GM18907 (cell line): ENCODE measurements around the gene FIS1.
"Not testable (repeated sequence)": the region's sequence is repeated elsewhere in the genome, so short reads cannot be mapped to it uniquely, and the experiment has no call there.

ENCODE experiments used
- ATAC-seq: cut with Tn5 transposase; IDR thresholded peaks from one replicate; pipeline ENCODE4 v1.9.1; 2021; ENCODE audit warnings: mild to moderate bottlenecking, moderate library complexity; ENCODE audit not compliant: unreplicated experiment

The FIS1 gene

DNA sequence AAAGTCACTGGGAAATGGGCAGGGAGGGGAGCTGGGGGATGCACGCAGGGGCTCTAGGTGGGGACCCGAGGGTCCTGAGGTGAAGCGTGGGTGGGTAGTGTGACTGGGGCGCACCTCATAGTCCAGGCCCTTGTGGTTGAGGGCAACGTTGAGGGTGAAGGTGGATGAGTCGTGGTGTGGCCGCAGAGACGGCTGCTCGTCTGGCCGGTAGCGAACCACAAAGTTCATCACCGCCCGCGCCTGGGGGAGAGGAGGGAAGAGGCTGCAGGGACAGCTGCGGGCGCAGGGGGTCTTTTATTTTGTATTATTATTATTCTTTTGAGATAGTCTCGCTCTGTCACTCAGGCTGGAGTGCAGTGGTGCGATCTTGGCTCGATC, 38.2 kb downstream of the FIS1 start:
- ATAC-seq: no peak

DNA sequence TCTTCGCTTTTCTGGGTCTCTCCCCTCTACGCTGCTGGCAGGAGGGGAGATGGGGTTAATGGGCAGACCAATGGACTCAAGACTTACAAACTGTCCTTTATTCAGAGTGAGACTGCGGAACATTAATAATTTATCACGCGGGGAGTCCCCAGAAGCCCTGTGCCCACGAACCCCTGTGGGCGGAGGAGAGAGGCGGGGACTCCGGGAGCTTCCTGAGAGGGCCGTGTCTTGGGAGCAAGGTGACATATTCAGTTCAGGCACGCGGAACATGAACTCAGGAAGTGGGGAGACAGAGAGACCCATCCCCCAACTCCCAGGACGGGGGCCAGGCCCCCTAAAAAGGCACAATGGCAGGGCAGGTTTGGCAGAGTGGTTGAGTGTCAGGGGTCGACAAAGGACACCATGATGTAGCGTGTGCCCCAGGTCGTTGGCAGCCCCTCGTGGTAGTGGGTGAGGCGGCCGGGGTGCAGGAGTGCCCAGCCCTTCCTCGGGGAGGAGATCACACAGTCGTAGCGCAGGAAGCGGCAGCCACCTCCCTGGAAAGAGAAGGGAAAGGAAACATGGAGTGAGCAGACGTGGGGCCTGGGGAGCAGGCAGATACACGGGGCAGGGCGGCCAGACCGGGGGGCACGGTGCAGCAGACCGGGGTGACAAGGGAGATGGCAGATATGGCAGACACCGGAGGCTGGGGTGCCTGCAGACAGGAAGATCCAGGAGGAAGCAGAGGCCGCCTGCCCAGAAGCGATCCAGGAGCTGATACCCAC, 38.8 kb downstream of the FIS1 start:
- ATAC-seq: no peak

DNA sequence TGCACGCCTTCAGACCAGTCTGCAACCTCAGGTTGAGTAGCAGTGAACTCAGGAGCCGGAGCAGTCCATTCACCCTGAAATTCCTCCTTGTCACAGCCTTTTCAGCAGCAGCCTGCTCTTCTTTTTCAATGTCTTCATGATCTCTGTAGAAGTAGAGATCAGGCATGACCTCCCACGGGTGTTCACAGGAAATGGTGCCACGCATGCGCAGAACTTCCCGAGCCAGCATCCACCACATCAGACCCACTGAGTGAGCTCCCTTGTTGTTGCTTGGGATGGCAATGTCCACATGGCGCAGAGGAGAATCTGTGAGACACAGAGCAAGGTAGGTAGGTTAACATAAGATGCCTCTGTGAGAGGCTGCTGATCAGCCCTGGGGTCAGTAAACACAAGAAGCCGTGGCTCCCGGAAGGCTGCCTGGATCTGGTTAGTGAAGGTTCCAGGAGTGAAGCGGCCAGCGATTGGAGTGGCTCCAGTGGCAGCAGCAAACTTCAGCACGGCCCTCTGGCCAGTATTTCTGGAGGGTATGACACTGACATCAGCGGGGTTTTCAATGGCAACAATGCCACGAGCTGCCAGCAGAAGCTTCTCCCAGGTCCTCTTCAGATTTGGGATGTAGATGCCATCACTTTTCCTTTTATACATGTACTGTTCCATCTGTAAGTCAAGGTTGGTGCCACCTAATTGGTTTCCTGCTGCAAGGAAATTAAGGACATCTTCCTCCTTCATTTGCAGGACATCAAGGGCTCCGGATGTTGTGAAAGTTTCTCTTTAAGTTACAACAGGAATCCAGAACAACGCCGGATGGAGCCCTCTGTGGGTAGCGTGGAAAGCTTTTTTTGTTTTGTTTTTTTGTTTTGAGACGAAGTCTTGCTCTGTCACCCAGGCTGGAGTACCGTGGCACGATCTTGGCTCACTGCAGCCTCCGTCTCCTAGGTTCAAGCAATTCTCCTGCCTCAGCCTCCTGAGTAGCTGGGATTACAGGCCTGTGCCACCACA, 40.8 kb downstream of the FIS1 start:
- not testable (repeated sequence) for ATAC-seq

DNA sequence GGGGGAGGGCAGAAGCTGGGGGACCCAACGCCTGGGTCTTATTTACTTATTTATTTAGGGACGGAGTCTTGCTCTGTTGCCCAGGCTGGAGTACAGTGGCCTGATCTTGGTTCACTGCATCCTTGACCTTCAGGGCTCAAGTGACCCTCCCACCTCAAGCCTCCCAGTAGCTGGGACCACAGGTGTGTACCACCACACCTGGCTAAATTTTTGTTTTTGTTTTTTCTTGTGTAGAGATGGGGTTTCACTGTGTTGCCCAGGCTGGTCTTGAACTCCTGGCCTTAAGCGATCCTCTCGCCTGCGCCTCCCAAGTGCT, 42.3 kb downstream of the FIS1 start:
- ATAC-seq: no peak

DNA sequence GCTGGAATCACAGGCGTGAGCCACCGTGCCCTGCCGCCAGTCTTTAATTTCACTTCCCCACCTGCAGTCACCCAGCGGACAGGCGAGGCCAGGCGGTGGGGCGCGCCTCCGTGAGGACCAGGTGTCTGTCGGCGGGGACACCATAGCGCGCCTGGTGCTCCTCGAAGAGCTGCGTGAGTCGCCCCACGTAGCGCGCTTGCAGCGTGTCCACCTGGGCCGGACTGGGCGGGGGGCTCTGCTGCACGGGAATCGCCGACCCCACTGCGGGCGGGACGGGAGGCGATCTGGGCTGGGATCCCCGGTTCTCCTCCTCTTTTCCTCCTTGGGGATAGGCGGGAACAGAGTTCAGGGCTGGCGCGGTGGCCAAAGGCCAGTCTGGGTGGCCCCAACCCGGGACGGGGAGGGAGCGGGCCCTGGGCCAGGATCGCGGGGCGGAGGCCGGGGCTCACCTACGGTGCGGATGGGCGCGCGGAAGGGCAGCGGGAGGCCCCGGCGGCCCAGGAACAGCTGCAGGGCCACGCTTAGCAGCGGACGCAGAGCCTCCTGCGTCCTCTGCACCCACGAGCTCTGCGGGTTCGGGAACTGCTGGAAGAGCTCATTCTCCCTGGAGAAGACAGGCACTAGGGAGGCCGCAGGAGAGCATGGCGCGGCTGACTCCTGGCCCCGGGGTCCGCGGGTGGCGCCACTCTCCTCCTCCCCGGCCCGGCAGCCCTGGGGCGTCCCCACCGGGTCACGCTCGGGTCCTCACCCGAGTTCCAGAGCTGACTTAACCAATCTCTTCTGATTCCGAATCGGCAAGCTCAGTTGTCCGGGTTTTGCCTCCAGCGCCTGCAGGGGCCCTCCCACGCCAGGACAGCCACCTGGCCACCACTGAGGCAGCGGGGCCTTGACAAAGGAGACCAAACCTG, 42.9 kb downstream of the FIS1 start:
- ATAC-seq: no peak

DNA sequence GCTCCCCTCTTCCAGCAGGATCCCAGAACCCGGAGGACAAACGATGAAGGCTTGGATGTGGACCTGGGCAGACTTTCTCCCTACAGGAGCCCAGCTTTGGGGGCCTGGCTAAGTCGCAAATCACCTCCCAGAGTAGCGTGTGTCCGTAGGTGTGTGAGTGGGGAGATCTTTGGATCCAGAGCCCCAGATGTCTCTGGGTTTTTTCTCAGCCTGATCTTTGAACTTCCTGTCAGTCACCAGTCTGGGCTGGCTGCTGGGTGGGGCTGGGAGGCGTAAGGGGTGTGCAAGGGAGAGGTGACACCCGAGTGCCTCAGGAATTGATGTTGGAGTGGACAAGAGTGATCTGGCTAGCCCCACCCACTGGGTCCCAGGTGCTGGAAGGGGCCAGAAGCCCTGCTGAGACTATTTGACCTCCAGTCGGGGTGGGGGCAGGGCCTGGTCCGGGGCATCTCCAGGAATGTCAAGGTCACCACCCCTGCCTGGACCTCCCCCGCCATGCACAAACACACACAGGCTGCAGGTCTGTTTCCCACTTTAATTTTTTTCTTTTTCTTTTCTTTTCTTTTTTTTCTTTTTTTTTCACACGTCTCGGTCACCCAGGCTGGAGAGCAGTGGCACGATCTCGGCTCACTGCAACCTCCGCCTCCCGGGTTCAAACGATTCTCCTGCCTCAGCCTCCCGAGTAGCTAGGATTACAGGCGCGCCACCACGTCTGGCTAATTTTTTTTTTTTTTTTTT, 43.9 kb downstream of the FIS1 start, which contains the start of gene MOGAT3:
Gene MOGAT3, minus strand, starts transcription at position 175 of the 738 bp plus-strand sequence. CDS start 182 bp downstream, outside the sequence.
- ATAC-seq: no peak

DNA sequence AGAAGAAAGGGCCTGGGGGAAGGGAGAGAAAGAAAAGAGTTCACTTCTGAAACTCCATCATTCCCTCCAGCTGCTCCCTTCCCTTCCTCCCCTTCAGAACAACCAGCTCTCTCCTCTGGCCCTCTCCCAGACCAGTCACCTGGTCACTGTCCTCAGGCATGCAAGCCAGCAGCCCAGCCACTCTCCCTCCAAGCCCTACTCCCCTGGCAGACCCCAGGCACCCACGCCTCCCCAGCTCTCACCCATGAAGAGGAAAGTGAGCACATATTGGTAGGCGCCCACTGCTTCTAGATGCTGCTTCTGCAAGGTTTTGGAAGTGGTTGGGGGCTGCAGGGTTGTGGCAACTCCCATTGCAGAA, 44.4 kb downstream of the FIS1 start:
- no peak for ATAC-seq

DNA sequence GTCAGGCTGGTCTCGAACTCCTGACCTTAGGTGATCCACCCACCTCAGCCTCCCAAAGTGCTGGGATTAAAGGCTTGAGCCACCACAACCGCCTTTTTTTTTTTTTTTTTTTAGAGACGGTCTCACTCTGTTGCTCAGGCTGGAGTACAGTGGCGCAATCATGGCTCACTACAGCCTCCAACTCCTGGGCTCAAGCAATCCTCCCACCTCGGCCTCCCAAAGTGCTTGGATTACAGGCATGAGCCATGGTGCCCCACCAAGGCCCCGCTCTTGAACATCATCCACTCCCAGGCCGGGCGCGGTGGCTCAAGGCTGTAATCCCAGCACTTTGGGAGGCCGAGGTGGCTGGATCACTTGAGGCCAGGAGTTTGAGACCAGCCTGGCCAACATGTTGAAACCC, 45.4 kb downstream of the FIS1 start:
- ATAC-seq: not testable (repeated sequence)

DNA sequence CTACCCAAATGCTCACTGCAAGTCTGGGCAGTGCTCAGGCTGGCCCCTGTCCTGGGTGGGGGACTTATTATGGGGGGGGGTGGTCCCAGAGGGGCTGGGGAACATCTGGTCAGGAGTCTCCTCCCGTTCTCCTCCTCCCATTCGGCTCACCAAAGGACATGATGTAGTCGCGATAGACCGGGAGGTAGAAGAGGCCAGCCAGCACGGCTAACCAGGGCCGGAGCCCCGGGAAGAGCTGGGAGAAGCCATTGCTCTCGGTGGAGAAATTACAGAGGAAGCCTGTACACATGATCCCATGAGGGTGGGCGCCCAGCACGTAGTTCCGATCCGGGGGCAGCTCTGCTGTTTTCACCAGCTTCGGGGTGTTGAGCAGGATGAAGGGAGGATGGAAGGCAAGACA, 46.4 kb downstream of the FIS1 start:
- no peak for ATAC-seq

DNA sequence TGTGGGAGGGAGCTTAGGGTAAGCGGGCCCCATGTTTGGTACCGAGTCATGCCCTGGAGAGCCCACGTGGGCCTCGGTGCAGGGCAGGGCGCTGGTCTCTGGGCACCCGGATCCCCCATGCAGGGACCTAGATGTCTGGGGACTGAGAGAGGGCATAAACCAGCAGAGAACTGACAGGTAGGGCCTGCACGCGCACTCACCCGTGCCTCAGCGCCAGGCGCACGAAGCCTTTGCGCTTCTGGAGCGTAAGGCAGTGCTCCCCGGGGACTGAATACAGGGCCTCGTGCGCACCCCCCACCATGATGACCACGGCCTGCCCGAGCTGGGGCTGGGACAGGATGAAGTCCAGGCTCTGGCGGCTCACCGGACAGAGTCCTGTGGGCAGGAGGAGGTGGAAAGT, 46.9 kb downstream of the FIS1 start:
- ATAC-seq: no peak

DNA sequence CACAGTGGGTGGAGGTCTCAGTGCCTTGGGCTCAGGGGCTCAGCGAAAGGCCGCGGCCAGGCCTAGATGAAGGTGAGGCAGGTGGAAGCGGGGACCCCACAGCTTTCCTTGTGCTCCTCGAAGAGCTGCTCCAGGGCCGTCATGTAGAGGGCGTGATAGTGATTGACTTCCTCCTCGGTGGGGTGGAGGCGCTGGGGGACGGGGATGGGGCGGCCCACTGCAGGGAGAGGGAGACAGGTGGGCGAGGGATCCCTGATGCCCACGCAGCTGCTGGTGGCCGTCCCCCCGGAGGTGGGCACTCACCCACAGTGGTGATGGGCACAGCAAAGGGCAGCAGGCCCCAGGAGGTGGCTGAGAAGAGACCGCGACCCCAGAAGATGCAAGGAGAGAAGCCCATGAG, 49.0 kb downstream of the FIS1 start:
- no peak for ATAC-seq
